PC-9 (cell line): ENCODE results near the gene SHROOM4.

Experiments
- EZH2 ChIP-seq: fragments of 200-600 bp; sonication (generic); IDR thresholded peaks from 2 replicates; pipeline ENCODE4 v1.8.0; 2017; ENCODE audit warnings: antibody characterized with exemption, low read depth
- TF ChIP-seq, protein P1 (sequence below): fragments of 200-600 bp; sonication (generic); conservative IDR thresholded peaks from 2 replicates; pipeline ENCODE4 v1.6.1; 2017; ENCODE audit warnings: mixed run types, antibody characterized with exemption, mild to moderate bottlenecking, moderate library complexity

GRCh38 chrX:50779694-50780093 is 34.3 kb downstream of the SHROOM4 start:
- TF ChIP-seq, protein P1, sequence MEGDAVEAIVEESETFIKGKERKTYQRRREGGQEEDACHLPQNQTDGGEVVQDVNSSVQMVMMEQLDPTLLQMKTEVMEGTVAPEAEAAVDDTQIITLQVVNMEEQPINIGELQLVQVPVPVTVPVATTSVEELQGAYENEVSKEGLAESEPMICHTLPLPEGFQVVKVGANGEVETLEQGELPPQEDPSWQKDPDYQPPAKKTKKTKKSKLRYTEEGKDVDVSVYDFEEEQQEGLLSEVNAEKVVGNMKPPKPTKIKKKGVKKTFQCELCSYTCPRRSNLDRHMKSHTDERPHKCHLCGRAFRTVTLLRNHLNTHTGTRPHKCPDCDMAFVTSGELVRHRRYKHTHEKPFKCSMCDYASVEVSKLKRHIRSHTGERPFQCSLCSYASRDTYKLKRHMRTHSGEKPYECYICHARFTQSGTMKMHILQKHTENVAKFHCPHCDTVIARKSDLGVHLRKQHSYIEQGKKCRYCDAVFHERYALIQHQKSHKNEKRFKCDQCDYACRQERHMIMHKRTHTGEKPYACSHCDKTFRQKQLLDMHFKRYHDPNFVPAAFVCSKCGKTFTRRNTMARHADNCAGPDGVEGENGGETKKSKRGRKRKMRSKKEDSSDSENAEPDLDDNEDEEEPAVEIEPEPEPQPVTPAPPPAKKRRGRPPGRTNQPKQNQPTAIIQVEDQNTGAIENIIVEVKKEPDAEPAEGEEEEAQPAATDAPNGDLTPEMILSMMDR = no peak
- no peak for TF ChIP-seq EZH2
